Measurements from ENCODE around the gene RAB40C.
A peak's percentile ranks its signal among the peaks of the same experiment; 100 is the strongest.

The RAB40C gene

DNA sequence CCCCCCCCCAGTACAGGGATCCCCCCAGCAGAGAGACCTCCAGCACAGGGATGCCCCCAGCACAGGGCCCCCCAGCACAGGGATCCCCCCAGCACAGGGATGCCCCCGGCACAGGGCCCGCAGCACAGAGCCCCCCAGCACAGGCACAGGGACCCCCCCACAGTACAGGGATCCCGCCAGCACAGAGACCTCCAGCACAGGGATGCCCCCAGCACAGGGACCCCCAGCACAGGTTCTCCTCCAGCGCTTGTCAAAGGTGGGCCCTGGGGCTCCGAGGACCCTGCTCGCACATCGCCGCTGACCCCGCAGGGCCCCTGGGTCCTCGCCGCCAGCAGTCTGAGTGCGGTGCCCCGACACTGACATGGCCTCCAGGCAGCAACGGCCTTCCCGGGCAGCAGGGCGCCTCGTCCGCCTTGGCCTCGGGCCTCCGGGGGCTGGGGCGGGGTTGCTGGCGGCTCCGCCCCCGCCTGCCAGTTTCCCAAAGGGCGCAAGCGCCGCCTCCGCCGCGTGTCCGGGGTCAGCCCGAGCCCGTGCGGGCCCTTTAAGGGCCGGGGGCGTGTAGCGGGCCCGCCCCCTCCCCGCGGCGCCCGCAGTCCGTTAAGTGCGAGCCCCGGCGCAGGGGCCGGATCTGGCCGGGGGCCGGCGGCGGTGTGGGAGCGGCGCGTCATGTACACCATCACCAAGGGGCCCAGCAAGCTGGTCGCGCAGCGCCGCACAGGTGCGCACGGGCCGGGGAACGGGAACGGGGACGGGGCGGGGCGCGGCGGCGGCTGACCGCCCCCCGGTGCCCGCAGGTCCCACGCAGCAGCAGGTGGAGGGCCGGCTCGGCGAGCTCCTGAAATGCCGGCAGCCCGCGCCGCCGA is 51.7 kb downstream of the RAB40C start, which contains the start of gene MCRIP2:
Gene MCRIP2 (plus strand): TSS at position 503 of the 863 bp plus-strand sequence. CDS start 164 bp downstream, at position 667.
- whole genome bisulfite sequencing (ENCODE audit: insufficient coverage, insufficient read length) = no CpG with 5 or more reads among the region's 81 CpGs

DNA sequence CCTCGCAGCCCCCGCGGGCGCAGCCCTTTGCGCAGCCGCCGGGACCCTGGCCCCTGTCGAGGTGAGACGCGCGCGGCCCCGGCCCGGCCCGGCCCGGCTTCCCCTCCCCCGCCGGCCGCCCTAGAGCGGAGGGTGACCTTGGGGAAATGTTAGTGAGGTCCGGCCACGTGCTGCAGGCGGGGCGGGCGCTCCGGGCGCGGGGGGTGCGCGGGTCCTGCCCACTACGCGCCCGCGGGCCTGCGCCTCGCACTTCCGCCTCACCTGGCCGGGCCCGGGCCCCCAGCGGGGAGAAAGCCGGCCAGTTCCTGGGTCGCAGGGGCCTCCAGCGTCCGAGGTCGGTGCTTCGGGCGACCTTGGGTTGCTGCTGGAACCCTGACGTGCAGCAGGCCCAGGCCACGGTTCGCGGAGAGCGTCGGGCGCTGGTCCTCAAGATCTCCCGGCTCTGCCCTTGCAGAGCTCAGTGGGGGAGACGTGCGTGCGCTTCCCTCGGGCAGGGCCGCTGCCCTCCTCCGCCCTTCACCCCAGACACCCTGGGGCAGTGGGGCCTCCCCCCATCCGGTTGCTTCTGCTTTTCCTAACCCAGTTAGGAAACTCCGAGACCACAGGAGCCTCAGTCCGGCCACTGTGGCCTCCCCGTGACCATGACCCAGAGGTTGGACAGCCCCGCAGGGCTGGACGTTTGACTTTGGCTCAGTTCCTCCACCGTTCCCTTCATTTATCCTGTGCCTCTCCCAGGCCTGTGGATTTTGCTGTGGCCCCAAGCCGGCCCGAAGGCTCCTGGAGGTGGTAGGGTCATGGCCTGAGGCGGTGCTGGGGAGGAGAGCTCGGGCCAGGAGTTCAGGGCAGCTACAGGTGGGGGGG is 52.6 kb downstream of the RAB40C start:
- Histone ChIP-seq H3K27ac (ENCODE audit: low read length) (no peak overlapping the region), H3K36me3 (ENCODE audit: control insufficient read depth, insufficient read depth, low read length) (no peaks in the 10 kb centered on the region), H3K4me1 (ENCODE audit: control insufficient read depth, insufficient read depth, low read length) (peaks cover 5% of the 10 kb centered on the region), H3K9me3 (ENCODE audit: control insufficient read depth, insufficient read depth, low read length) (no peaks in the 10 kb centered on the region), H3K4me3 (ENCODE audit: low read length) (peak overlapping the region; percentile 80), H3K27me3 (ENCODE audit: control insufficient read depth, insufficient read depth, low read length) (no peaks in the 10 kb centered on the region)
- WGBS (ENCODE audit: insufficient coverage, insufficient read length) = no CpG with 5 or more reads among the region's 72 CpGs
- no peak for DNase-seq (ENCODE audit: low read depth, low spot score)

More for the DNA sequence above, 51.7 kb downstream of the RAB40C start, which contains the start of gene MCRIP2:
- Histone ChIP-seq H3K9me3 (ENCODE audit: control insufficient read depth, insufficient read depth, low read length) (no peaks in the 10 kb centered on the region), H3K27me3 (ENCODE audit: control insufficient read depth, insufficient read depth, low read length) (no peaks in the 10 kb centered on the region), H3K36me3 (ENCODE audit: control insufficient read depth, insufficient read depth, low read length) (no peaks in the 10 kb centered on the region), H3K27ac (ENCODE audit: low read length) (no peak within 1 kb of the TSS), H3K4me1 (ENCODE audit: control insufficient read depth, insufficient read depth, low read length) (peaks cover 5% of the 10 kb centered on the region), H3K4me3 (ENCODE audit: low read length) (peak within 1 kb of the TSS; percentile 80)
- no peak for DNase-seq (ENCODE audit: low read depth, low spot score)

DNA sequence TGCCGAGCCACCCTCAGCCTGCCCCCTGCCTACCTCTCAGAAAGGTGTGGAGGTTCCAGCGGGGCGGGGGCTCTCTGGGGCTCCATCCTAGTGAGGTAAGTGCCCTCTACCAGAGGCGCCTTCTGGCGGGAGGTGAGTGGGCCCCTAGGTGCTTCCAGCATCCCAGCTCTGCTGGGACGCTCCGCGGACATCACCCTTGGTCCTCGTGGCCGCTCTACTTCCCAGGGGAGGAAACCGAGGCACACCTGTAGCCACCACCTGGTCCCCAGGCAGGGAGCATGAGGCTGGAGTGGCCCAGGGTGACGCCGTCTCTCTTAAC is 53.1 kb downstream of the RAB40C start:
- DNase-seq (ENCODE audit: low read depth, low spot score) = no peak
- Histone ChIP-seq H3K27me3 (ENCODE audit: control insufficient read depth, insufficient read depth, low read length) (no peaks in the 10 kb centered on the region), H3K4me3 (ENCODE audit: low read length) (no peak overlapping the region; the same call in 1 of the 2 replicates), H3K36me3 (ENCODE audit: control insufficient read depth, insufficient read depth, low read length) (no peaks in the 10 kb centered on the region), H3K9me3 (ENCODE audit: control insufficient read depth, insufficient read depth, low read length) (no peaks in the 10 kb centered on the region), H3K4me1 (ENCODE audit: control insufficient read depth, insufficient read depth, low read length) (peaks cover 3% of the 10 kb centered on the region), H3K27ac (ENCODE audit: low read length) (no peak overlapping the region)
- no CpG with 5 or more reads among the region's 13 CpGs for WGBS (ENCODE audit: insufficient coverage, insufficient read length)

DNA sequence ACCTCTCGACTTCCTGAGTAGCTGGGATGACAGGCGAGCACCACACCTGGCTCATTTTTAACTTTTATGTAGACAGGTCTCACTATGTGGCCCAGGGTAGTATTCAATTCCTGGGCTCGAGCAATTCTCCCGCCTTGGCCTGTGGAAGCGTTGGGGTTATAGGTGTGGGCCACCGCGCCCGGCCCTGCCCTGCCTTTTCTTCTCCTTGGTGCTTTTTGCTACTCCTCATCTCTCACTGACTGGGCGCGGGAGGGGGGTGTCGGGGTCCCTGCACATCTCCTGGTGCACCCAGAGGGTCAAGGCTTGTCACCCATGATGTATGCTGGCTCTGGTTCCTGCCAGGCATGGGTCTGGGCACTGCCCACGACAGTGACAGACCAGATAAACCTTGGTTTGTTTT is 54.7 kb downstream of the RAB40C start:
- Histone ChIP-seq H3K27ac (ENCODE audit: low read length) (no peak overlapping the region), H3K4me3 (ENCODE audit: low read length) (no peak overlapping the region), H3K36me3 (ENCODE audit: control insufficient read depth, insufficient read depth, low read length) (no peaks in the 10 kb centered on the region), H3K9me3 (ENCODE audit: control insufficient read depth, insufficient read depth, low read length) (no peaks in the 10 kb centered on the region), H3K4me1 (ENCODE audit: control insufficient read depth, insufficient read depth, low read length) (peaks cover 2% of the 10 kb centered on the region; the same call in 1 of the 2 replicates), H3K27me3 (ENCODE audit: control insufficient read depth, insufficient read depth, low read length) (no peaks in the 10 kb centered on the region)
- no CpG with 5 or more reads among the region's 12 CpGs for WGBS (ENCODE audit: insufficient coverage, insufficient read length)
- DNase-seq (ENCODE audit: low read depth, low spot score) = no peak

DNA sequence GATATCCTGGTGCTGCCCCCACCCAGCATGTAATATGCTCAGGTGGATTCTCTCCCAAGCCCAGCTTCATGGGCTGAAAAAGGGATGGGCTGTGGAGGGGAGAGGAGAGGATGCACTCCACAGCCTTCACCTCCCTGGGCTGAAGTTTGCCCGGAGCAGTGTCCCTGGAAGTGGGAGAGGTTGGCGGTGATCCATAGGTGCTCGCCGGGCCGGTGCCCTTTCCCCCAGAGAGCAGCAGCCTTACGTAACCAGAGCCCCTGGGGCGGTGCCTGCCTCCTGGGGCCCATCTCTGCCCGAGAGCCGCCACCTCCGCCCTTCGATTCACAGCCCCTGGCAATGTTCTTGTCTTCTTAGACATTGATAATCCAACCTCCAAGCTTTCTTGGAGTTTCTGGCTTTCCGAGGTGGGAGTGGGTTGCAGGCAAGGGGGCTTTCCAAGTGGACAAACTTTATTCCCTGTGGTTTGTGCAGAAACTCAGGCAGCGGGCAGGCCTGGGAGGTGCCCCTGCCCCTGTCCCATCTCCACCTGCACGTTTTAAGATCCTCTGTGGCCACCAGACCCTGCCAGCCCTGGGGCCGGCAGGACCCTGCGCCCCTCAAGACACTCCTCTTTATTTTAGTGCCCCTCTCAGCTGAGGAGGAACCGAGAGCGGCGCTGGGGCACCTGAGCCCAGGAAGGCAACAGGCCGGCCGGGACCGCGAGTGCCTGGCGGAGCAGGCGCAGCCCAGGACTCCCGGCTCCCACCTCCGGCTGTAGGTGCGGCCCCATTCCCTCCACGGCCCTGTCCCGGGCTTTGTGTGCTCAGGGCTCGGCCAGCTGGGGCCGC is 56.2 kb downstream of the RAB40C start:
- Histone ChIP-seq H3K9me3 (ENCODE audit: control insufficient read depth, insufficient read depth, low read length) (no peaks in the 10 kb centered on the region), H3K36me3 (ENCODE audit: control insufficient read depth, insufficient read depth, low read length) (no peaks in the 10 kb centered on the region), H3K27ac (ENCODE audit: low read length) (no peak overlapping the region), H3K4me3 (ENCODE audit: low read length) (no peak overlapping the region), H3K4me1 (ENCODE audit: control insufficient read depth, insufficient read depth, low read length) (peaks cover 2% of the 10 kb centered on the region; the same call in 1 of the 2 replicates), H3K27me3 (ENCODE audit: control insufficient read depth, insufficient read depth, low read length) (no peaks in the 10 kb centered on the region)
- no peak for DNase-seq (ENCODE audit: low read depth, low spot score)
- no CpG with 5 or more reads among the region's 32 CpGs for WGBS (ENCODE audit: insufficient coverage, insufficient read length)

DNA sequence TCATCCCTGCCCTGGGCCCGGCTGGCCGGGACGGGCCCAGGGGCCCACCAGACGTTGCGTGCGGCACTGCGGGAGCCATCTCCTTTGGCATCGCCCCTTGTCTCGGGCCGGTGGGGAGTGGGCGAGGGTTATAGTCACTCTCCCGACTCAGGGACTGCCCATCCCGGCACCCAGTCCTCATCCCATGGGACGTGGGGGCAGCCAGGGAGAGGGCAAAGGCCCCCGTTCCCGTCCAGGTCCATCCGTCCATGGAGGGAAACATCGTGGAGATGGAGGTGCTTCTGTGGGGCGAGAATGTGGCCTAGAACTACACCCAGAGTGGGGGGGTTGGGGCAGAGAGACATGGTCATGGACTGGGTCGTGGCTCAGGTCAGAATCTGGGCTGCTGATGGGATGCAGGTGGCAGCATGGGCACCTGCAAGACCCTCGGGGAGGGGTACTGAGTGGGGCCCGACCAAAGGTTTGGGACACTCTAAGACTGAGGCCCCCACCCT is 56.9 kb downstream of the RAB40C start:
- no peak overlapping the region for H3K4me3 ChIP-seq (ENCODE audit: low read length)
- H3K36me3 ChIP-seq (ENCODE audit: control insufficient read depth, insufficient read depth, low read length) = no peaks in the 10 kb centered on the region; the same call in 1 of the 2 replicates
- H3K27me3 ChIP-seq (ENCODE audit: control insufficient read depth, insufficient read depth, low read length) = no peaks in the 10 kb centered on the region
- WGBS (ENCODE audit: insufficient coverage, insufficient read length) = no CpG with 5 or more reads among the region's 22 CpGs
- DNase-seq (ENCODE audit: low read depth, low spot score) = no peak
- peaks cover 2% of the 10 kb centered on the region; the same call in 1 of the 2 replicates for H3K4me1 ChIP-seq (ENCODE audit: control insufficient read depth, insufficient read depth, low read length)
- no peak overlapping the region for H3K27ac ChIP-seq (ENCODE audit: low read length)
- H3K9me3 ChIP-seq (ENCODE audit: control insufficient read depth, insufficient read depth, low read length) = no peaks in the 10 kb centered on the region

DNA sequence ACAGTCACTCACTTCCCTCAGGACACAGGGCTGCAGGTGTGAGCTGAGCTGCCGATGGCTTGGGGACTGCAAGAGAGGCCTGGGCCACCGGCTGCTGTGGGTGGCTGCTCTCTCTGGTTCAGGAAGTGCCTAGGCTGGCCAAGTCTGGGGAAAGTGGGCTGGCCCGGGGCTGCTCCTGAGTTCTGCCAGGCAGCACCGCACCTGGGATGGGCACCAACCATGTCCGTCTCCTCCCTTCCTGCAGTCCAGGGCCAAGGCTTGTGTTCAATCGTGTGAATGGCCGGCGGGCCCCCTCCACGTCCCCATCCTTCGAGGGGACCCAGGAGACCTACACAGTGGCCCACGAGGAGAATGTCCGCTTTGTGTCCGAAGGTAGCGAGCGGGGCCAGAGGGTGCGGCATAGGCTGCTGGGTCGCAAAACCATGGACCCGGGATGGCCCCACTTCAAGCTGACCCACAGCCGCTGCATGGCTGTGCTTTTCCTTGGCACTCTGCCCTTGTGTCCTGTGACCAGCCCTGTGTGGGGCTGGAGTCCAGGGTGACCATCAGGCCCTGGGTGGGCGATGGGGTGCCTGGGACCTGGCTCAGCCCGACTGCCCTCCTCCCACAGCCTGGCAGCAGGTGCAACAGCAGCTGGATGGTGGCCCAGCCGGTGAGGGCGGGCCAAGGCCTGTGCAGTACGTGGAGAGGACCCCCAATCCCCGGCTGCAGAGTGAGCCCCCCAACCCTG is 57.5 kb downstream of the RAB40C start:
- H3K9me3 ChIP-seq (ENCODE audit: control insufficient read depth, insufficient read depth, low read length) = no peaks in the 10 kb centered on the region
- H3K4me1 ChIP-seq (ENCODE audit: control insufficient read depth, insufficient read depth, low read length) = peaks cover 2% of the 10 kb centered on the region; the same call in 1 of the 2 replicates
- WGBS (ENCODE audit: insufficient coverage, insufficient read length) = no CpG with 5 or more reads among the region's 25 CpGs
- no peaks in the 10 kb centered on the region; the same call in 1 of the 2 replicates for H3K36me3 ChIP-seq (ENCODE audit: control insufficient read depth, insufficient read depth, low read length)
- no peak overlapping the region for H3K27ac ChIP-seq (ENCODE audit: low read length)
- no peak overlapping the region for H3K4me3 ChIP-seq (ENCODE audit: low read length)
- H3K27me3 ChIP-seq (ENCODE audit: control insufficient read depth, insufficient read depth, low read length) = no peaks in the 10 kb centered on the region
- no peak for DNase-seq (ENCODE audit: low read depth, low spot score)

DNA sequence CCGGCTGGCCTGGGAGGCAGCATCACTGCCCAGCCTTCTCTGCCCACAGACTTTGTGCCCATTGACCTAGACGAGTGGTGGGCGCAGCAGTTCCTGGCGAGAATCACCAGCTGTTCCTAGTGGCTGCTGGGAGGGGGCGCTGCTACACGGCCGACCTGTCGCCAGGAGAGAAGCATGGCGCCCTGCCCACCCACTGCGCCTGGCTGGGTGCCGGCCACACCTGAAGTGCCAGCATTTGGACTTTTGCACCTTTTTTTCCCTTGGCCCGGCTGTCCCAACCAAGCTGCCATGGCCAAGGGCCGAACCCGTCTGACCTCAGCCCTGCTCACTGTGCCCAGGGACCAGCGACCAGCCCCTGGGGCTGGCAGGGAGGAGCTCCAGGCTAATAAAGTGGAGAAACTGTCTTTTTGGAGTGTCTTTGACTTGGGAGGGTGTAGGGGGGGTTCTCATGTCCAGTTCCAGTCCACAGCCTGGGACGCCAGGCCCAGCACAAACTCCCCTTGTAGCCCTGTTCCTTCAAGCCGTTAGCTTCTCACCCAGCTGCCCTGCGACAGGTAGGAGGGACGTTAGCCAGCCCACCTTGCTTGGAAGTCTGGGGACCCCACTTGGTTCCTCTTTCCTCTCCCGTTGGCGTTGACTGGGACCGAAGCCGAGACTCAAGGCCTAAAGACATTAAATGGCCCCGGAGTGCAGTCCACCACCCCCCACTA is 58.4 kb downstream of the RAB40C start:
- Histone ChIP-seq H3K9me3 (ENCODE audit: control insufficient read depth, insufficient read depth, low read length) (no peaks in the 10 kb centered on the region), H3K36me3 (ENCODE audit: control insufficient read depth, insufficient read depth, low read length) (no peaks in the 10 kb centered on the region; the same call in 1 of the 2 replicates), H3K4me3 (ENCODE audit: low read length) (peak overlapping the region; percentile 61; the same call in 1 of the 2 replicates), H3K27ac (ENCODE audit: low read length) (no peak overlapping the region), H3K27me3 (ENCODE audit: control insufficient read depth, insufficient read depth, low read length) (no peaks in the 10 kb centered on the region), H3K4me1 (ENCODE audit: control insufficient read depth, insufficient read depth, low read length) (peaks cover 2% of the 10 kb centered on the region; the same call in 1 of the 2 replicates)
- no peak for DNase-seq (ENCODE audit: low read depth, low spot score)
- WGBS (ENCODE audit: insufficient coverage, insufficient read length) = no CpG with 5 or more reads among the region's 24 CpGs
